ENCODE data around the gene SMARCC1.
"Not testable (repeated sequence)": the region's sequence is repeated elsewhere in the genome, so short reads cannot be mapped to it uniquely, and the experiment has no call there.

Gene SMARCC1

GRCh38 chr3:47781685-47782445, at the start of gene SMARCC1:
SMARCC1 (minus strand) TSS chr3:47781893; CDS start chr3:47781797, 96 bp downstream.
- DNase-seq (ENCODE audit: low read depth, low spot score) = peak; percentile 94

- not testable (repeated sequence) for DNase-seq (ENCODE audit: low read depth, low spot score)
Measured at GRCh38 chr3:47829482-47829881, 47.8 kb upstream of the SMARCC1 start.

DNA sequence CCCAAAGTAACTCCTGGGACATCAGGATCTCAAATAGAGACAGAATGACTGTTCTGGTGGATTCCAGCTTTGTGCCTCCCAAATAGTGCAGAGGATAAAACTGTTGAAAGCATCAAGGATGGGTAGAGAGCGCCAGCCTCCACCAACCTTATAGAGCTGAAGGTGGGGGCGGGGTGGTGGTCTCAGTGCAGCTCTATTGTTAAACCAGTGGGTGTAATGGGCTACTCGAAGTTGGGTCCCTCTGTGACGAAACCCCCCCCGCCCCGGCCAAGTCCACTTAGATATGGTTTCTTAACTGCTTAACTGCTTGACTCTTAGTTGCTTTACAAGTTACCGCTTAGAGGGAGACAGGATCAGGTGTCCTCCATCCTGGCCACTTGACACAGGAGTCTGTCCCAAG, 43.9 kb upstream of the SMARCC1 start:
- no peak for DNase-seq (ENCODE audit: low read depth, low spot score)

GRCh38 chr3:47824541-47825473, 43.1 kb upstream of the SMARCC1 start:
- DNase-seq (ENCODE audit: low read depth, low spot score) = peak; percentile 68

GRCh38 chr3:47817609-47818008, 35.9 kb upstream of the SMARCC1 start:
- no peak for DNase-seq (ENCODE audit: low read depth, low spot score)

DNA sequence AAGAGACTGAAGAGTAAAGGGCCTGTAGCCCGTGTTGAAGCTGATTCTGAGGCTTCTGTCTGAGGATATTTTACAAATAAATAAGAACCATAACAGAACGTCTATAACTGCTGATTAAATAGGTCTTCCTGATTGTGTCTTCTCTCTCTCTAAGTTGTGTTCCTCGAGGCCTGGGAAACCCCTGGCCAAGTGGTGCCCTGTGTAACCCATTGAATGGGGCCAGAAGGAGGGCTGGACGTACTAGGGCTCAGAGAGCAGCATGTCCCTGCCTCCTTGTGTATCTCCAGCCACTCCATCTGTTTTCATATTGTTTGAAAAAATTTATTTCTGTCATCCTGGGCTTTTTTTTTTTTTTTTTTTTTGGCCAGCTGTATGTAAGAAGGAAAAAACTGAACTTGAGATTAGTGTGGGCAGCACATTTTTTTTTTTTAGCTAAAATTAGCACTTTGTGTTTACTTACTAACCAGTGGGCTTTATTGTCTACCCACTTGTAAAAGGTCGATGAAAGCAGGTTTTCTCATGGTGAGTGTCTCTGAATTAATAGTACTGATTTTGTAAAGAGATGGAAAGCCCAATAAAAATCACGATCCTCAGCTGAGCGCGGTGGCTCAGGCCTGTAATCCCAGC, 32.0 kb upstream of the SMARCC1 start:
- DNase-seq (ENCODE audit: low read depth, low spot score) = no peak

DNA sequence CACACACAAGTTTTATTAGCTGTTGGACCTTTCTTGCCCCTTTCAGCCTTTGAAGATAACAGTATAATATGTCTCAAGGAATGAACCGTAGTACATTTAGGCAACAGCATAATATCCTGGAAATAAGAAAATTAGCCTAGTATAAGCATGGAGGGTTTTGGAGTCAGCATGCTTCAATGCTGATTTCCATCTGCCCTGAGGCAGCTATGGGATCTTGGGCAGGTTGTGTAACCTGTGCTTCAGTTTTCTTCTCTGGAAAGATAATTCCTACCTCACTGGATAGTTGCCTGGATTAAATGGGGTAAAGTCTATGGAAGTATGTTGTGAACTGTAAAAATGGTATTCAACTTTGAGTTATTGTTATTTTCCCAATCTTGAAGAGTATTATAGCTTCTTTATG, 22.9 kb upstream of the SMARCC1 start:
- no peak for DNase-seq (ENCODE audit: low read depth, low spot score)

GRCh38 chr3:47803480-47804025, 21.9 kb upstream of the SMARCC1 start:
- peak; percentile 22 for DNase-seq (ENCODE audit: low read depth, low spot score)

- peak; percentile 58 for DNase-seq (ENCODE audit: low read depth, low spot score)
Measured at GRCh38 chr3:47802734-47803479, 21.2 kb upstream of the SMARCC1 start, which contains the start of gene DHX30. DHX30 (plus strand) TSS chr3:47803138; CDS start chr3:47810684, 7,546 bp downstream.

DNA sequence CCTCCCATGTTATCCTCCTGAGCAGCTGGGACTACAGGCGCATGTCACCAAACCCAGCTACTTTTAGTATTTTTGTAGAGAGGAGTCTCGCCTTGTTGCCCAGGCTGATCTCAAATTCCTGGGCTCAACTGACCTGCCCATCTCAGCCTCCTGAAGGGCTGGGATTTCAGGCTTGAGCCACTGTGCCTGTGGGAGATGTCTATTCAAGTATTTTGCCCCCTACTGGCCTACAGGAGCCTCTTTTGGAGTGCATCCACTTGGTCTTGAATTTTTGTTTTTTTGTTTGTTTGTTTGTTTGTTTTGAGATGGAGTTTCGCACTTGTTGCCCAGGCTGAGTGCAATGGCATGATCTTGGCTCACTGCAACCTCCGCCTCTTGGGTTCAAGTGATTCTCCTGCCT, 18.0 kb upstream of the SMARCC1 start:
- no peak for DNase-seq (ENCODE audit: low read depth, low spot score)

- no peak for DNase-seq (ENCODE audit: low read depth, low spot score)
Measured at GRCh38 chr3:47794544-47794943, 12.9 kb upstream of the SMARCC1 start.

GRCh38 chr3:47792699-47793098, 11.0 kb upstream of the SMARCC1 start:
- no peak for DNase-seq (ENCODE audit: low read depth, low spot score)

- DNase-seq (ENCODE audit: low read depth, low spot score) = no peak
Measured at GRCh38 chr3:47791193-47791855, 9.6 kb upstream of the SMARCC1 start.

DNA sequence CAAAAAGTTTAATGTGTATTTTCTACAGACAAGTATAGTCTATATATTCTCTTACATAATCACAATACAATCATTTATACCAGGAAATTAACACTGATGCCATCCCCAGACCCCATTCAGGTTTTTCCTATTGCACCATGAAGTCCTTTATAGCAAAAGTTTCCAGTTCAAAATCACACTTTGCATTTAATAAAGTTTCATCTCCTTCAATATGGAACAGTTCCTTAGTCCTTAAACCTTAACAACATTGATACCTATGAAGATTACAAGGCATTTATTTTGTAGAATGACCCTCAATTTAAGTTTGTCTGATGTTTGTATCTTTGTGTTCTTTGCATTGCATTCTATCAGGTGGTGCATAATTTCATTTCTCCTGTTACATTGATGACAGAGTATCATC, 2.0 kb upstream of the SMARCC1 start:
- no peak for DNase-seq (ENCODE audit: low read depth, low spot score)

DNA sequence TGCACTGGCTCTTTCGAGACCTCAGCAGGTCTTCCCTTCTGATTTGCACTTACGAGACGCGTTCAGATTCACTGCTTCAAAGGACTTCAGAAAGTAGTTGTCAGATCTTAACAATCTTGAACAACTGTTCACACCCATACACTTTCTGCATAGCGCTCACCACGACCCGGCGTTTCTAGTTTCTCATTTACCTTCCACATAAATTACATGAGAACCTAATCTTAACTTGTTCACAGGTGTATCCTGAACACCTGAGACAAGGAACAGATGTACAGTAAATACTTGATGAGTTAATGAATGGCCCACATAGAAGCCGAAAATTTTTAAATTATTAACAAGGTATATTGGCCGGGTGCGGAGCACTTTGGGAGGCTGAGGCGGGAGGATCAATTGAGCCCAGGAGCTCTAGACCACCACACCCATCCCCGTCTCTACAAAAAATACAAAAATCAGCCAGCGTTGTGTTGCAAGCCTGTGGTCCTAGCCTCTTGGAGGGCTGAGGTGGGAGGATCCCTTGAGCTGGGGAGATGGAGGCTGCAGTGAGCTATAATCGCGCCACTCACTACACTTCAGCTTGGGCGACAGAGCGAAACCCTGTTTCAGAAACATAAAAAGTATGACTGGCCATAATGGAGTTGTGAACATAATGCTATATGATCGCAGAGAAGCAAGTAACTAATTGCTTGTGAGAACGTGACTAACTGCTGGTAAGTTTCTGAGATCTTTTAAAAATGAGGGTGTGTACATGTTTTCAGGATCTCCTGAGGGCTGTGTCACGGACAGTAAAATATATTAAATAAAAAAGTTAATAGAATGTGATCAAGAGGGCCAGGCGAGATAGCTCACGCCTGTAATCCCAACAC, 984 bp upstream of the SMARCC1 start:
- DNase-seq (ENCODE audit: low read depth, low spot score) = no peak

GRCh38 chr3:47780741-47781684, 680 bp downstream of the SMARCC1 start:
- no peak for DNase-seq (ENCODE audit: low read depth, low spot score)

GRCh38 chr3:47778746-47779145, 2.9 kb downstream of the SMARCC1 start:
- no peak for DNase-seq (ENCODE audit: low read depth, low spot score)

DNA sequence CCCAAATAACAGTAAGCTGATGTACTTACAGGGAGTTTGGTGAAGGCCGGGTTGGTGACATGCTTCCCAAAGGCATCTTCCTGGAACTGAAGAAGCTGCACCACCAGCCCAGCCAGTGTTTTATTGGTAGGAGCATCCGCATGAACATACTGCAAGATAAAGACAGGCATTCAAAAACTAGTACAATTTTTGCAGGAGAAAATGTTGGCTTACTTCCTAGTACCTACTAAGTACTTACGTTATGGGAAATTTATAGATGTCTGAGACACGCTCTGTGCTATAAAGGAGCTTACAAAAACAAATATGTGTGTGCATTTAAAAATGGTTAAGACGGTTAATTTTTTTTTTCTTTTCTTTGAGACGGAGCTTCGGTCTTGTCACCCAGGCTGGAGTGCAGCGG, 8.9 kb downstream of the SMARCC1 start:
- DNase-seq (ENCODE audit: low read depth, low spot score) = no peak

All from brain pericyte (primary cell).